Activated CD8-positive, alpha-beta memory T cell treated with anti-CD3 and anti-CD28 coated beads, Interleukin-2, amount 50 U/mL, for 4 hours (primary cell): ENCODE measurements around the gene UBAP2L.

Experiments
- DNase-seq: peaks from one replicate; pipeline ENCODE4 v3.0.0-alpha.2; 2020

The UBAP2L gene

DNA sequence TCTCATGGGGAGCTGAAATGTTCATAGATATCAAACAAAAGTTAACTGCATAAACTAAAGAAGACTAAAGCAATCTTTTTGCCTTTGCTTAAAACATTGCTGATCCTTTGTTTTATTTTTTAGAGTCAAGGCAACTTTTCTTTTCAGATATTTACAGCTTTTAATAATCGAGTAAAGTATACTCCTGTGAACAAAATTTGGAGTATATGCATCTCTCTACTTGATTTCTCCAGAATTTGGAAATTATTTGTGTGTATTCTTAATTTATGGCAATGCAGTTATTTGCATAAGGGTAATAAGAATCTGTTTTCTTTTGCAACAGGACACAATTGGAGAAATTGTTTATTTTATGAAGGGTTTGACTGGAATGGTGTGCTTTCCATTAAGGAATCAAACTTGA lies 95.9 kb downstream of the UBAP2L start:
- DNase-seq: no peak

GRCh38 chr1:154318386-154318785 lies 97.6 kb downstream of the UBAP2L start:
- DNase-seq: no peak
